Measurements from ENCODE around the gene RBMS3.
"Not testable (repeated sequence)": the region's sequence is repeated elsewhere in the genome, so short reads cannot be mapped to it uniquely, and the experiment has no call there.

RBMS3 gene

GRCh38 chr3:29345516-29346300, 64.8 kb downstream of the RBMS3 start:
- DNase-seq = no peak

GRCh38 chr3:29346828-29347227, 66.0 kb downstream of the RBMS3 start:
- no peak for DNase-seq

- DNase-seq = no peak
Observed at GRCh38 chr3:29347412-29347811, 66.5 kb downstream of the RBMS3 start.

GRCh38 chr3:29348316-29348715, 67.4 kb downstream of the RBMS3 start:
- no peak for DNase-seq

GRCh38 chr3:29349049-29349448, 68.2 kb downstream of the RBMS3 start:
- DNase-seq = no peak

GRCh38 chr3:29353807-29354206, 72.9 kb downstream of the RBMS3 start:
- DNase-seq = no peak

GRCh38 chr3:29354894-29355293, 74.0 kb downstream of the RBMS3 start:
- no peak for DNase-seq

GRCh38 chr3:29356062-29356461, 75.2 kb downstream of the RBMS3 start:
- DNase-seq = no peak

GRCh38 chr3:29360289-29360688, 79.4 kb downstream of the RBMS3 start:
- not testable (repeated sequence) for DNase-seq

GRCh38 chr3:29363110-29363509, 82.2 kb downstream of the RBMS3 start:
- DNase-seq = no peak

- DNase-seq = no peak
Observed at GRCh38 chr3:29370021-29370420, 89.2 kb downstream of the RBMS3 start.

- no peak for DNase-seq
Observed at GRCh38 chr3:29370476-29371420, 89.9 kb downstream of the RBMS3 start.

GRCh38 chr3:29373131-29373680, 92.3 kb downstream of the RBMS3 start:
- no peak for DNase-seq

GRCh38 chr3:29374226-29374625, 93.4 kb downstream of the RBMS3 start:
- DNase-seq = no peak

- DNase-seq = no peak
Observed at GRCh38 chr3:29379097-29379496, 98.2 kb downstream of the RBMS3 start.

- no peak for DNase-seq
Observed at GRCh38 chr3:29381595-29381994, 100.7 kb downstream of the RBMS3 start.

GRCh38 chr3:29382409-29382808, 101.5 kb downstream of the RBMS3 start:
- DNase-seq = no peak

- no peak for DNase-seq
Observed at GRCh38 chr3:29382845-29383244, 102.0 kb downstream of the RBMS3 start.

GRCh38 chr3:29384640-29385039, 103.8 kb downstream of the RBMS3 start:
- DNase-seq = no peak

- DNase-seq = no peak
Observed at GRCh38 chr3:29385046-29385830, 104.4 kb downstream of the RBMS3 start.

GRCh38 chr3:29389362-29389761, 108.5 kb downstream of the RBMS3 start:
- DNase-seq = no peak

- no peak for DNase-seq
Observed at GRCh38 chr3:29392625-29393388, 111.9 kb downstream of the RBMS3 start.
